ENCODE measurements around the gene WTIP. TPM values are rescaled to one million over a fixed set of nuclear protein-coding genes. Genes with fewer than 3 reads are reported as not detected.
"Not testable (repeated sequence)": the region's sequence is repeated elsewhere in the genome, so short reads cannot be mapped to it uniquely, and the experiment has no call there.

The WTIP gene
- total RNA-seq, 1 experiment from 2014 or later = 8.4 TPM

GRCh38 chr19:34454091-34454490 is 27.5 kb upstream of the WTIP start:
- Histone ChIP-seq H3K4me2 (ENCODE audit: low read length) (no peak overlapping the region), H3K27ac (ENCODE audit: low read depth, low read length) (no peak overlapping the region), H3K4me3 (replicated peaks in 1 of 2; ENCODE audit: low read depth in 1 of 2, low read length in 2 of 2) (no peak overlapping the region), H3K9ac (ENCODE audit: low read length) (no peak overlapping the region), H3K79me2 (ENCODE audit: insufficient read depth, low read length) (peaks cover 90% of the 10 kb centered on the region), H3K4me1 (ENCODE audit: control insufficient read depth in 1 of 2, insufficient read depth in 2 of 2, low read length in 2 of 2) (no peaks in the 10 kb centered on the region), H3K9me3 (ENCODE audit: control insufficient read depth in 1 of 2, insufficient read depth in 1 of 2, low read depth in 1 of 2, low read length in 2 of 2) (no peaks in the 10 kb centered on the region), H4K20me1 (ENCODE audit: insufficient read depth) (peaks cover 16% of the 10 kb centered on the region; the same call in 1 of the 2 replicates), H3K9me2 (ENCODE audit: insufficient read depth) (no peaks in the 10 kb centered on the region), H3K27me3 (ENCODE audit: insufficient read depth, low read length) (no peaks in the 10 kb centered on the region), H2AFZ (ENCODE audit: low read depth, low read length, poor library complexity, severe bottlenecking) (no peak overlapping the region), H3K36me3 (ENCODE audit: control insufficient read depth in 1 of 2, insufficient read depth in 2 of 2, low read length in 2 of 2) (peaks cover 68 to 73% of the 10 kb centered on the region in 2 experiments)
- ChIA-PET RAD21 (ENCODE audit: low non-redundant PET in 1 of 2, low total read pairs in 2 of 2, uncharacterized antibody in 2 of 2, unreplicated experiment in 2 of 2) (no interaction called here), POLR2A (no interaction called here), CTCF (no interaction called here)
- DNase-seq (ENCODE audit: low read depth, low spot score) (no peak), ATAC-seq (no peak)
- TF ChIP-seq ZBTB33 (IDR thresholded peaks at IDR 0.05; ENCODE audit: extremely low read depth, insufficient replicate concordance, low read length) = no peak
- intact Hi-C loops (cut with micrococcal nuclease) = no loop called here
- no TSS peak for BruUV-seq (replicated peaks)

GRCh38 chr19:34454685-34455084 is 26.9 kb upstream of the WTIP start:
- TF ChIP-seq TCF7L2 (IDR thresholded peaks at IDR 0.05; ENCODE audit: borderline replicate concordance, extremely low read depth, insufficient read depth, insufficient read length) (no peak), EZH2 (IDR thresholded peaks at IDR 0.05) (no peak), ZBTB33 (IDR thresholded peaks at IDR 0.05; ENCODE audit: extremely low read depth, insufficient replicate concordance, low read length) (no peak), SRF (IDR thresholded peaks at IDR 0.05; ENCODE audit: low read depth) (no peak), SIN3A (IDR thresholded peaks at IDR 0.05; ENCODE audit: low read depth) (no peak), MAX (IDR thresholded peaks at IDR 0.05) (no peak), JUND (IDR thresholded peaks at IDR 0.05) (no peak)
- RAD21 ChIA-PET (ENCODE audit: low non-redundant PET in 1 of 2, low total read pairs in 2 of 2, uncharacterized antibody in 2 of 2, unreplicated experiment in 2 of 2) = no interaction called here
- Histone ChIP-seq H3K4me3 (replicated peaks in 1 of 2; ENCODE audit: low read depth in 1 of 2, low read length in 2 of 2) (no peak overlapping the region), H3K36me3 (ENCODE audit: control insufficient read depth in 1 of 2, insufficient read depth in 2 of 2, low read length in 2 of 2) (peaks cover 71 to 76% of the 10 kb centered on the region in 2 experiments), H3K27me3 (ENCODE audit: insufficient read depth, low read length) (no peaks in the 10 kb centered on the region), H4K20me1 (ENCODE audit: insufficient read depth) (peaks cover 11% of the 10 kb centered on the region; the same call in 1 of the 2 replicates), H3K79me2 (ENCODE audit: insufficient read depth, low read length) (peaks cover 90% of the 10 kb centered on the region), H3K4me1 (ENCODE audit: control insufficient read depth in 1 of 2, insufficient read depth in 2 of 2, low read length in 2 of 2) (no peaks in the 10 kb centered on the region), H2AFZ (ENCODE audit: low read depth, low read length, poor library complexity, severe bottlenecking) (no peak overlapping the region), H3K9ac (ENCODE audit: low read length) (no peak overlapping the region), H3K9me2 (ENCODE audit: insufficient read depth) (no peaks in the 10 kb centered on the region), H3K4me2 (ENCODE audit: low read length) (no peak overlapping the region), H3K9me3 (ENCODE audit: control insufficient read depth in 1 of 2, insufficient read depth in 1 of 2, low read depth in 1 of 2, low read length in 2 of 2) (no peaks in the 10 kb centered on the region), H3K27ac (ENCODE audit: low read depth, low read length) (no peak overlapping the region)
- CTCF ChIA-PET = no interaction called here
- BruUV-seq (replicated peaks) = no TSS peak
- DNase-seq (ENCODE audit: low read depth, low spot score) = no peak
- ATAC-seq = no peak
- POLR2A ChIA-PET = no interaction called here
- intact Hi-C loops (cut with micrococcal nuclease) = no loop called here

GRCh38 chr19:34455783-34456480 is 25.6 kb upstream of the WTIP start:
- intact Hi-C loops (cut with micrococcal nuclease); H3K4me1 ChIP-seq (ENCODE audit: control insufficient read depth in 1 of 2, insufficient read depth in 2 of 2, low read length in 2 of 2); DNase-seq (ENCODE audit: low read depth, low spot score); H4K20me1 ChIP-seq (ENCODE audit: insufficient read depth); H3K4me3 ChIP-seq (replicated peaks in 1 of 2; ENCODE audit: low read depth in 1 of 2, low read length in 2 of 2); H3K9me2 ChIP-seq (ENCODE audit: insufficient read depth); H3K4me2 ChIP-seq (ENCODE audit: low read length); POLR2A ChIA-PET; RAD21 ChIA-PET (ENCODE audit: low non-redundant PET in 1 of 2, low total read pairs in 2 of 2, uncharacterized antibody in 2 of 2, unreplicated experiment in 2 of 2); H3K27me3 ChIP-seq (ENCODE audit: insufficient read depth, low read length); H3K27ac ChIP-seq (ENCODE audit: low read depth, low read length); ATAC-seq; H3K9me3 ChIP-seq (ENCODE audit: control insufficient read depth in 1 of 2, insufficient read depth in 1 of 2, low read depth in 1 of 2, low read length in 2 of 2); CTCF ChIA-PET; H3K9ac ChIP-seq (ENCODE audit: low read length); BruUV-seq (replicated peaks); H2AFZ ChIP-seq (ENCODE audit: low read depth, low read length, poor library complexity, severe bottlenecking): not testable (repeated sequence)
- Histone ChIP-seq H3K79me2 (ENCODE audit: insufficient read depth, low read length) (peaks cover 90% of the 10 kb centered on the region), H3K36me3 (ENCODE audit: control insufficient read depth in 1 of 2, insufficient read depth in 2 of 2, low read length in 2 of 2) (peaks cover 71 to 74% of the 10 kb centered on the region in 2 experiments)

Data from HCT116 (cell line).